Measurements from ENCODE around the gene PRSS21. TPM values are rescaled to one million over a fixed set of nuclear protein-coding genes. Genes with fewer than 3 reads are reported as not detected.

PRSS21 gene
- total RNA-seq, 4 donors from 2014 or later = 1.5 TPM; not detected in 3

DNA sequence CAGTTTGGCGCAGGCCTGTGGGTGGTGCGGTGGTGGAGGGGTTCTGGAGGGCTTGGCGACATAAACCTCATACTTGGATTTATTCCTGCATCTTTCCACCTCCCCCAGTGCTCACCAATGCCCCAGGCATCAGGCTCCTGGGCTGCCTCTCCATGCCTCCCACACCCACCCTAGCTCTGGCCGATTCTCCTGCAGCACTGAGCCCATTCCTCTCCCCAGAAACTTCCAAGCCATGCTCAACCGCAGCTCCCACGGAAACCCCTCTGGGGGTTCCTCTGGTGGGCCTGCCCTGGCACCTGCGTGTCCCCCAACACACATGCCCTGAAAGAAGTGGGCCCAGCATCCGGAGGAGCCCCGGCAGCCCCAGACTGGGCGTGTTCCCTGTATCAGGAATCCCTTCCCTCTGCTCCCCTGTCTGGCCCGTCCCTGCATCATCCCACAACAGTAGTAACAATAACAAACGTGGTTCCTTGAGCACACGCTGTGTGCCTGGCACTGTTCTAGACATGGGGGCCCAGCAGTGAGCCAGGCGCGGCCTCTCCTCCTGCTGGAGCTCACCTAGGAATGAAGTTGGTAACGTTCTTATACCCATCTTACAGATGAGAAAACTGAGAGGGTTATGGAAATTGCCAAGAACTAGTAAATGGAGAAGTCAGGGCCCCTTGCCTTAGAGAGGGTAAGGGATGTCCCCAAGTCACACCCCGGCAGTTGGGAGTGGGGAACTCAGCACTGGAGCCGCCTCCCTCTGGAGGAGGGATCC lies 2.3 kb downstream of the PRSS21 start:
- Histone ChIP-seq H3K27ac (no peak overlapping the region), H3K4me1 (no peaks in the 10 kb centered on the region), H3K9me3 (no peaks in the 10 kb centered on the region), H3K36me3 (no peaks in the 10 kb centered on the region), H3K4me3 (no peak overlapping the region), H3K27me3 (peaks cover 0 to 79% (median 0%) of the 10 kb centered on the region in 4 donors)
- intact Hi-C loops (cut with DNase I) = no loop called here
- TF ChIP-seq, protein P1, sequence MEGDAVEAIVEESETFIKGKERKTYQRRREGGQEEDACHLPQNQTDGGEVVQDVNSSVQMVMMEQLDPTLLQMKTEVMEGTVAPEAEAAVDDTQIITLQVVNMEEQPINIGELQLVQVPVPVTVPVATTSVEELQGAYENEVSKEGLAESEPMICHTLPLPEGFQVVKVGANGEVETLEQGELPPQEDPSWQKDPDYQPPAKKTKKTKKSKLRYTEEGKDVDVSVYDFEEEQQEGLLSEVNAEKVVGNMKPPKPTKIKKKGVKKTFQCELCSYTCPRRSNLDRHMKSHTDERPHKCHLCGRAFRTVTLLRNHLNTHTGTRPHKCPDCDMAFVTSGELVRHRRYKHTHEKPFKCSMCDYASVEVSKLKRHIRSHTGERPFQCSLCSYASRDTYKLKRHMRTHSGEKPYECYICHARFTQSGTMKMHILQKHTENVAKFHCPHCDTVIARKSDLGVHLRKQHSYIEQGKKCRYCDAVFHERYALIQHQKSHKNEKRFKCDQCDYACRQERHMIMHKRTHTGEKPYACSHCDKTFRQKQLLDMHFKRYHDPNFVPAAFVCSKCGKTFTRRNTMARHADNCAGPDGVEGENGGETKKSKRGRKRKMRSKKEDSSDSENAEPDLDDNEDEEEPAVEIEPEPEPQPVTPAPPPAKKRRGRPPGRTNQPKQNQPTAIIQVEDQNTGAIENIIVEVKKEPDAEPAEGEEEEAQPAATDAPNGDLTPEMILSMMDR (IDR thresholded peaks at IDR 0.05) = no peak
- no peak for TF ChIP-seq POLR2A (IDR thresholded peaks at IDR 0.05)
- 80 to 84% methylated on average over 5 to 12 of the region's 18 CpGs for WGBS, 2 donors
- no peak for DNase-seq

DNA sequence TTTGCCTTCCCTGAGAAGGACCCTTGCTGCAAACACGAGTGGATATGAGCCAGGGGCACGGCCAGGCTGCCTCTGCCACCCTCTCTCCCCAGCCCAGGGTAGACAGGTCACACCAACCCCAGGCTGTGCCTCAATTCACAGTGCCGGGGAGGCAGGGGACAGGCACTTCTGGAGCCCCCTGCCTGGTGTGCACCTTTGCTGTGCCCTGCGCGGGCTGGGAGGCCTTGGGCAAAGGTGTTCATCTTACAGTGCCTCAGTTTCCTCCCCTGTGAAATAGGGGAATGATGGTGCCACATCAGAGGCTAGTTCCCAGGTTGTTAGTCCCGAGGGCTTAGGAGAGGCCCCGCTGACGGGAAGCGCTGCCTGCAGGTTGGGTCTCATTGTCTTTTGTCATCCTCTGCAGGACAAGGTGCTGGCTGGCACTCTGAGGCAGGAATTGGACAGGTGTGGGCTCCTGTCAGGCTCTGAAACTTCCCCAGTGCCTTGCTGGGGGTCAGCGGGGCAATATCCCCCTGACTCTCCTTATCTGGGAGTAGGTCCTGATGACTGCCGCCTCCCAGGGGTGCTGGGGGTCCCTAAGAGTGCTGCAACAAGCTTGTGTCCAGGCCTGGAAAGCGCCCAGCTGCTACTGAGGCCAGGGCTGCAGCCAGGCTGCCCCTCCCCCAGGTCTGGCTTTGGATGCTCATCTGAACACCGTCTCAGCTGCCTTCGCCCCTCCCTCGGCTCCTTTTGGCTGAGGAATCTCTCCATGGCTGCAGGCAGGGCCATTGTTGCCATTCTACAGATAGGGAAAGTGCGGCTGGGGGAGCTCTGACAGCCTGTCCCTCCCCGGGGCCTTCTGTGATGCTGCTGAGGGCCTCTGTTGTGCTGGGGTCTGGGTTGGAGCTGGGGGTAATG lies 3.1 kb downstream of the PRSS21 start:
- Histone ChIP-seq H3K4me3 (no peak overlapping the region), H3K36me3 (no peaks in the 10 kb centered on the region), H3K4me1 (no peaks in the 10 kb centered on the region), H3K27ac (no peak overlapping the region), H3K27me3 (peaks cover 0 to 77% (median 0%) of the 10 kb centered on the region in 4 donors), H3K9me3 (no peaks in the 10 kb centered on the region)
- WGBS, 2 donors = 74% methylated on average over 7 of the region's 17 CpGs; no CpG with 5 or more reads in 1 of the 2 donors
- no peak for DNase-seq
- TF ChIP-seq, protein P1 (IDR thresholded peaks at IDR 0.05) = no peak
- TF ChIP-seq POLR2A (IDR thresholded peaks at IDR 0.05) = no peak
- intact Hi-C loops (cut with DNase I) = no loop called here

DNA sequence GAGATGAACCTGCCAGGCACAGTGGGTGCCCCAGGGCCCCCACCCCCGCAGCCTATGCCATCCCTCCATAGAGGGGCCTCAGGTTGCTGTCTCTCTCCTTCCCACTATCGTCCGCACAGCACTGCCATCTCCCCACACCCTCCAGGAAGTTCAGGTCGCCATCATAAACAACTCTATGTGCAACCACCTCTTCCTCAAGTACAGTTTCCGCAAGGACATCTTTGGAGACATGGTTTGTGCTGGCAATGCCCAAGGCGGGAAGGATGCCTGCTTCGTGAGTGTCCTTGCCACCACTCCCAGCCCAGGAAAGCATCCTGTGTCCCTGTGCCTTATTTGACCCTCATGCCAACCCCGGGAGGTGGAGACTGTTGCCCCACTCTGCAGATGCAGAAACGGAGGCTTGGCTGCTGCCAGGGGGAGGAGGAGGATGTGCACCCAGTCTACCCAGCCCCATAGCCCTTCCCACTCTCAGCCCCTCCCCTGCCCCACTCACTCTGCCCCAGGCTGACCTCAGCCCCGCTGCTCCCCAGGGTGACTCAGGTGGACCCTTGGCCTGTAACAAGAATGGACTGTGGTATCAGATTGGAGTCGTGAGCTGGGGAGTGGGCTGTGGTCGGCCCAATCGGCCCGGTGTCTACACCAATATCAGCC lies 3.9 kb downstream of the PRSS21 start:
- Histone ChIP-seq H3K27ac (no peak overlapping the region), H3K4me1 (no peaks in the 10 kb centered on the region), H3K27me3 (peaks cover 0 to 77% (median 0%) of the 10 kb centered on the region in 4 donors), H3K36me3 (no peaks in the 10 kb centered on the region), H3K4me3 (no peak overlapping the region), H3K9me3 (no peaks in the 10 kb centered on the region)
- TF ChIP-seq, protein P1 (IDR thresholded peaks at IDR 0.05) = no peak
- no peak for TF ChIP-seq POLR2A (IDR thresholded peaks at IDR 0.05)
- no peak for DNase-seq
- WGBS, 2 donors = 69 to 74% methylated on average over 2 to 6 of the region's 14 CpGs
- intact Hi-C loops (cut with DNase I) = no loop called here

DNA sequence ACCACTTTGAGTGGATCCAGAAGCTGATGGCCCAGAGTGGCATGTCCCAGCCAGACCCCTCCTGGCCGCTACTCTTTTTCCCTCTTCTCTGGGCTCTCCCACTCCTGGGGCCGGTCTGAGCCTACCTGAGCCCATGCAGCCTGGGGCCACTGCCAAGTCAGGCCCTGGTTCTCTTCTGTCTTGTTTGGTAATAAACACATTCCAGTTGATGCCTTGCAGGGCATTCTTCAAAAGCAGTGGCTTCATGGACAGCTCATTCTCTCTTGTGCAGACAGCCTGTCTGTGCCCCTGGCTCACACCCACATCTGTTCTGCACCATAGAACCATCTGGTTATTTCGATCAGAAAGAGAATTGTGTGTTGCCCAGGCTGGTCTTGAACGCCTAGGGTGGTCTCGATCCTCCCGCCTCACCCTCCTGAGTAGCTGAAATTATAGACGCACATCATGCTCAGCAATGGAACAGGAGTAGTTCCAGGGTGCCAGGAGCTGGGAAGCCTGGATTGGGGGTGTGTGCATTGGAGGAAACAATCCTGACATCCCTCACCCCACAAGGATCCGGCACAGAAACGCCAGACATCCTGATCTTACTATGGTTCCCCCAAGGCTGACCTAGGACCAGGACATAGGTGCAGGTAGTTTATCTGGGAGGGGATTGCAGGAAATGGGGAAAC lies 4.6 kb downstream of the PRSS21 start:
- no peak overlapping the region for H3K4me3 ChIP-seq
- peaks cover 0 to 76% (median 0%) of the 10 kb centered on the region in 4 donors for H3K27me3 ChIP-seq
- TF ChIP-seq, protein P1 (IDR thresholded peaks at IDR 0.05) = no peak
- no peak for TF ChIP-seq POLR2A (IDR thresholded peaks at IDR 0.05)
- H3K4me1 ChIP-seq = peaks cover 0 to 2% (median 0%) of the 10 kb centered on the region in 3 donors
- DNase-seq = no peak
- H3K36me3 ChIP-seq = no peaks in the 10 kb centered on the region
- intact Hi-C loops (cut with DNase I) = no loop called here
- 45 to 64% methylated on average over 3 to 5 of the region's 9 CpGs for WGBS, 2 donors
- no peaks in the 10 kb centered on the region for H3K9me3 ChIP-seq
- no peak overlapping the region for H3K27ac ChIP-seq
